ENCODE data around the gene CLMN. TPM values are rescaled to one million over a fixed set of nuclear protein-coding genes. Genes with fewer than 3 reads are reported as not detected.

Gene CLMN
- total and polyA plus RNA-seq, 2 experiments from 2014 or later = 15.7 to 40.0 TPM

- no peaks in the 10 kb centered on the region for H3K27me3 ChIP-seq
- no peak overlapping the region for H3K4me2 ChIP-seq
- WGBS (ENCODE audit: low lambda C conversion rate, missing lambda C conversion rate) = 89% methylated on average over 10 of the region's 10 CpGs
- no peaks in the 10 kb centered on the region for H3K9me2 ChIP-seq (replicated peaks; ENCODE audit: insufficient read depth)
- H2AFZ ChIP-seq = no peak overlapping the region
- peaks cover 5% of the 10 kb centered on the region for H3K9me3 ChIP-seq (ENCODE audit: low read depth)
- H3K79me2 ChIP-seq = peaks cover 100% of the 10 kb centered on the region
- H3K36me3 ChIP-seq (replicated peaks; ENCODE audit: insufficient read depth, low read depth) = no peaks in the 10 kb centered on the region
- no peak overlapping the region for H3K4me3 ChIP-seq
- no peak for DNase-seq (ENCODE audit: low spot score)
- H3K4me1 ChIP-seq (ENCODE audit: insufficient read depth) = peaks cover 3% of the 10 kb centered on the region
- H3K27ac ChIP-seq = no peak overlapping the region
- H4K20me1 ChIP-seq (ENCODE audit: insufficient read depth, poor library complexity, severe bottlenecking) = peaks cover 60% of the 10 kb centered on the region
- TF ChIP-seq EZH2 (IDR thresholded peaks at IDR 0.05; ENCODE audit: borderline replicate concordance) = no peak
- TF ChIP-seq CTCF (IDR thresholded peaks at IDR 0.05; ENCODE audit: poor library complexity) = no peak
- no peak for TF ChIP-seq EZH2phosphoT487 (IDR thresholded peaks at IDR 0.05; ENCODE audit: low read depth, severe bottlenecking, unreplicated experiment)
Measured at GRCh38 chr14:95146079-95146771, 173.5 kb downstream of the CLMN start.

GRCh38 chr14:95144849-95145248 lies 174.9 kb downstream of the CLMN start:
- Histone ChIP-seq H4K20me1 (ENCODE audit: insufficient read depth, poor library complexity, severe bottlenecking) (peaks cover 54% of the 10 kb centered on the region), H3K36me3 (replicated peaks; ENCODE audit: insufficient read depth, low read depth) (no peaks in the 10 kb centered on the region), H3K27me3 (no peaks in the 10 kb centered on the region), H3K9me3 (ENCODE audit: low read depth) (peaks cover 5% of the 10 kb centered on the region), H3K27ac (no peak overlapping the region), H3K4me1 (ENCODE audit: insufficient read depth) (peaks cover 17% of the 10 kb centered on the region), H3K9me2 (replicated peaks; ENCODE audit: insufficient read depth) (no peaks in the 10 kb centered on the region), H2AFZ (no peak overlapping the region), H3K4me2 (no peak overlapping the region), H3K79me2 (peaks cover 100% of the 10 kb centered on the region), H3K4me3 (no peak overlapping the region)
- no peak for DNase-seq (ENCODE audit: low spot score)
- WGBS (ENCODE audit: low lambda C conversion rate, missing lambda C conversion rate) = 94% methylated on average over 2 of the region's 2 CpGs
- TF ChIP-seq EZH2phosphoT487 (IDR thresholded peaks at IDR 0.05; ENCODE audit: low read depth, severe bottlenecking, unreplicated experiment) (no peak), EZH2 (IDR thresholded peaks at IDR 0.05; ENCODE audit: borderline replicate concordance) (no peak), CTCF (IDR thresholded peaks at IDR 0.05; ENCODE audit: poor library complexity) (no peak)

GRCh38 chr14:95143808-95144620 lies 175.7 kb downstream of the CLMN start:
- DNase-seq (ENCODE audit: low spot score) = no peak
- no peaks in the 10 kb centered on the region for H3K9me2 ChIP-seq (replicated peaks; ENCODE audit: insufficient read depth)
- no peak overlapping the region for H3K4me2 ChIP-seq
- no peak overlapping the region for H3K4me3 ChIP-seq
- H3K27me3 ChIP-seq = no peaks in the 10 kb centered on the region
- H3K4me1 ChIP-seq (ENCODE audit: insufficient read depth) = peaks cover 23% of the 10 kb centered on the region
- H4K20me1 ChIP-seq (ENCODE audit: insufficient read depth, poor library complexity, severe bottlenecking) = peaks cover 52% of the 10 kb centered on the region
- TF ChIP-seq EZH2phosphoT487 (IDR thresholded peaks at IDR 0.05; ENCODE audit: low read depth, severe bottlenecking, unreplicated experiment) = no peak
- TF ChIP-seq EZH2 (IDR thresholded peaks at IDR 0.05; ENCODE audit: borderline replicate concordance) = no peak
- no peak for TF ChIP-seq CTCF (IDR thresholded peaks at IDR 0.05; ENCODE audit: poor library complexity)
- no peak overlapping the region for H3K27ac ChIP-seq
- peaks cover 100% of the 10 kb centered on the region for H3K79me2 ChIP-seq
- H2AFZ ChIP-seq = no peak overlapping the region
- peaks cover 5% of the 10 kb centered on the region for H3K9me3 ChIP-seq (ENCODE audit: low read depth)
- 97% methylated on average over 4 of the region's 4 CpGs for WGBS (ENCODE audit: low lambda C conversion rate, missing lambda C conversion rate)
- no peaks in the 10 kb centered on the region for H3K36me3 ChIP-seq (replicated peaks; ENCODE audit: insufficient read depth, low read depth)
